ELR (cell line): Measurements from ENCODE around the gene ACOXL.
A peak's percentile ranks its signal among the peaks of the same experiment; 100 is the strongest.
"Not testable (repeated sequence)": the region's sequence is repeated elsewhere in the genome, so short reads cannot be mapped to it uniquely, and the experiment has no call there.

ENCODE experiments used
- DNase-seq: peaks from one replicate; pipeline ENCODE4 v3.0.0-alpha.2; 2015; ENCODE audit warnings: low read depth

ACOXL gene

GRCh38 chr2:110855841-110856240, 123.5 kb downstream of the ACOXL start:
- not testable (repeated sequence) for DNase-seq

DNA sequence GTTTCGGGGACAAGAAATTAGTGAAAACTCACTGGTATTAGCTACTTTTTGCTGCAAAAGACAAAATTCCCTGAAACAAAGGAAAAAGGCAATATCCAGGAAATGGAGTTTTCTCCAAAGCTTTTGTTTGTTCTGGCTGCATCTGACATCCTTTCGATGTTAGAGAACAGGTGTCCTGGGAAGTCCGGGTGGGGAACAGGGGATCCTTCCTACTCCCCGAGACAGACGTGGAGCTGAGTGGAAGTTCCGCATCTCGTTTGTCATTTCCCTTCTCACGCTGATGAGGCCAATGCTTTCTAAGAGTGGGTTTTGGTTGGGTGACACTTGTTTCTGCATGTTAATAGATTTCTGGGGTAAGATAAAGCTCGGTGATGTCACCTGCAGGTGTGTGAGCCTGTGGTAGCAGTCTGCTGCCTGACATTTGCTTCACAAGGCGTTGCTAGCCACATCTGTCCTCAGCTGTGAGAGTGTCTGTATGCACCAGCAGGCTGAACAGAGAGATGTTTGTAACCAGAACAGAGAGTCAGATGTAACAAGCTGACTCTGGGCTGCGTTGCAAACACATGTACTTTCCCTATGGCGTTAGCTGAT, 125.9 kb downstream of the ACOXL start:
- no peak for DNase-seq

- no peak for DNase-seq
Observed at GRCh38 chr2:110858993-110859701, 126.8 kb downstream of the ACOXL start.

DNA sequence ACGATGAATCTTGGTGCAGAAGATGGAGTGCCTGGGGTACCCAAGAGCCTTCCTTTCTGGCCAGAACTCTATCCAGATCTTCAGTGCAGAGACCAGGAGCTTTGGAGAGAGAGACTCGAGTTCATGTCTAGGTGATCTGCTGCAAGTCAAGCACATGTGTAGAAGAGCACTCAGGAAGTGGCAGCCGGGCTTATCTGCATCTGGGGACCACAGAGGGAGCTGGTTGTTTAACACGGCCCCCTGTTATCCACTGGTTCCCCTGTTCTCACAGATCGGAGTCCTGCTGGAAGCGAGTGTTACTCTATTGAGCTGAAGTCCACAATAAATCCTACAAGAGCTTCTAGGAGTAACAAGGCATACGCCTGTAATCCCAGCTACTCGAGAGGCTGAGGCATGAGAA, 128.3 kb downstream of the ACOXL start:
- DNase-seq = no peak

DNA sequence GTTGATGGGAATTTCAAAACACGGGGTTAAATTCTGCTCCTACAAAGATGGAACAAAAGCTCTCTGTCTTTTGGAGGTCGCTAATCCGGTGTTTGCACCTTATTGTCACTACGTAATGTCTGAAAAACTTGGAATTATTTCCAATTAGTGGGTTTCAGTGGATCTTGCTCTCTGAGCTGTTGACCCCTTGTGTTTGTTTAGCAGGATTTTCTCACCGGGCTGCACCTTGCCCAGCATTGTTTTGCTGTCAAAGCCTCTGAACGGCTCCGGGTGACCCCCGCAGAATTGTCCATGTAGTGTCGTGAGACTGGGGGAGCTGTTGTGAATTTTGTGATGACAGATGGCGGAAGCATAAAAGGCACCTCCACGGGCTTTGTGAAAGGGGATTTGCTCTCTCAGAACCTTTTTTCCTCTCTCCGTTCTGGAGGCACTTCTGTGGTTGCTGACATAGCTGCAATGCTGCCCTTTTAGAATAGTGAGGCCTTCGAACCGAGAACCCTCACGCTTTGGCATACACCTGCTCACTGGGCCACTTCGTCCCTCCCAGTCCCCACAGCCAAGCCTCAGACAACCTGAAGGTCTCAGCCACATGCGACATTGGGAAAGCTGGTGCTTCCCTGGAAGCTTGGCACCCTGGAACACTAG, 129.4 kb downstream of the ACOXL start:
- no peak for DNase-seq

- DNase-seq = no peak
Observed at GRCh38 chr2:110863726-110864125, 131.4 kb downstream of the ACOXL start.

DNA sequence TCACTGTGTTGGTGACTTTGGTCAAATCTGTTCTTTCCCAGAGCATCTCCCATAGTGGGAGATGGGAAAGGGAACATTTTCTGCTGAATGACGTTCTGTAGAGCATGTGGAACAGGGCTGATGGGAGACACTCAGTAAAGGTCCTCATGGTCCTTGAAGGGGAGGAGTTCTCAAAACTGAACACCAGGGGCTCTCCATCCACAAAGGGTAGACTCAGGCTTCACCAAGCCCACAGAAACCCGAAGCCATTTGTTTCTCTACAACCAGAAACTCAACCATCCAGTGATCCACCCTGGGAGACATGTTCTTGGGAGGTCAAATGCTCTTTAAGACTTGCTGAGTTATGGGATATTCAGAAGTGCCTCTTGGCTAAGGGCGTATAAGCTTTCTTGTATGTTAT, 131.8 kb downstream of the ACOXL start:
- DNase-seq = no peak

- no peak for DNase-seq
Observed at GRCh38 chr2:110864731-110865130, 132.4 kb downstream of the ACOXL start.

DNA sequence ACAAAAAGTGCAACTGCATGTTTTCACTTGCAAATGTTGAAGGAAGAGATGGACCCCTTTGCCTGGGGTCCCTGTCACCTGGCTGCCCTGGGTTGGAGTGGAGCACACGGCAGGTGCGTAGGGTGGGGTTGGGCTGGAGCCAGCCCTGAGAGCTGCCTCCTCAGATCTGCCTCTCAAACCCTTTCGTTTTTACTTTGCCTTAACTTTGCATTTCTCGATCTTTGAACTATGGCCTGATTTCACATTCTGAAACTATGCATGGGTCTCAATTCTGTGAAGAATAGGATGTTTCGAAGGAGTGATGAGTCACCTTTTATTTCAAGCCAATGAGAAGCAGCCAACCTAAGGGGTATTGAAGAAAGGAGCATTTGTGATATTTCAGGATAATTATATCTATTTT, 132.8 kb downstream of the ACOXL start:
- peak; percentile 30 for DNase-seq

GRCh38 chr2:110866045-110866444, 133.7 kb downstream of the ACOXL start:
- no peak for DNase-seq

GRCh38 chr2:110866466-110866865, 134.1 kb downstream of the ACOXL start:
- no peak for DNase-seq

GRCh38 chr2:110867078-110867477, 134.7 kb downstream of the ACOXL start:
- DNase-seq = no peak

DNA sequence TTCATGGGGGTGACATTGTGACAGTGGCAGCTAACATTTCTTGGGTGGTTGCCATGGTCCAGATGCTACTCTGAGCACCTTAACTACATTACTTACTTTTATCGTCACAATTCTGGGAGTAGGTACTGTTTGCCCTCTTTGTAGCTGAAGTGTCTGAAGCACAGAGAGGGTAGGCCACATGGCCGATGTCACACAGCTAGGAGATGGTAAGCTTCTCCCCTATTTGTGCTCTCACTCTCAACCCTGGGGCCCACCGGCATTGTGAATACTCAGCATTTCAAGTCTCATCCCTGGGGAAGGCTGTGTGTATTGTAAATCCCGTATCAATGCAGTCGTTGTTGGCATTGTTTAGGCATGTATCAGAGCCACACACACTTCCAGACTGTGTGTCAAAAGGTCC, 136.6 kb downstream of the ACOXL start:
- no peak for DNase-seq

DNA sequence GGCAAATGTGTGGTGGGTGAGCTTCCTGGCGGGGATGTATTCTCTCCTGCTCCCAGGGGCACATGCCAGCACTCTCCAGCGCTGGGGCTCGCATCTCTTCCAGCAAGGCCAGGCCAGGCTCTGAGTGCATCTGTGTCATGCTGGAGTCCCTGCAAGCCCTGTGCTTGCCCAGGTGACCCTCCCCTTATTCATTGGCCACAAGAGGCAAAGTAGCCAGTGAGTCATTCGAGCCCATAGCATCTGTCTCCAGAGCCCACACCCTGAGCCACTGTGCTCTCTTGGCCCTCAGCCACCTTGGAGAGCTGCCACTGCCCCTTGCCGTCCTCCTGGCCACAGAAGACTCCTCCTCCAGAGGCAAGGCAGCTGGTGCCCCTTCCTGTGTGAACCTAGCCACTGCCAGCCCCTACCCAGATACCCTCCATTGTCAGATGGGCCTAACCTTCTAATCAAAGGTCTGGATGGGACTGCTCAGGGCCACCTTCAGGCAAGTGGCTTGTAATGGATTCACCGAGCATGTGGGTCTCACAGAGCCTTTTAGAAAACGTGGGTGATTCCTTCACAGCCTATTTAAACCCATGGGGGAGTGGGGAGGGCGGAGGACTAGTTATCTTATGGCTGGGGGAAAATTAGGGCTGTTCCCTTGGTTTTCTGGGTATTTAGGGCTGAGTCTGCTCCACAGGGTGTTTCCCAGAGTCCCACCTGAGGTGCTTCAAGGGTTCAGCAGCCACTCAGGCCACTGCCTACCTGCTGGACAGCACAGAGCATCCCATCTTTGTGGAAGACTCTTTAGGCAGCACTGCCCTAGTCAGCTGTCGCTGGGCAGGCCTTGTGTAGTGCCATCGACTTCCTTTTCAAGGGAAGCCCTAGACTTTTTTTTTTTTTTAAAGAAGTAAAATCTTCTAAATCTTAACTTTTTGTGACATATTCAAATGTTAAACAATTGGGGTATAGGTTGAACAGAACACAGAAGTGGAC, 137.4 kb downstream of the ACOXL start:
- DNase-seq = peak; percentile 43

GRCh38 chr2:110870545-110870944, 138.2 kb downstream of the ACOXL start:
- DNase-seq = no peak

GRCh38 chr2:110871637-110872036, 139.3 kb downstream of the ACOXL start:
- DNase-seq = no peak

- DNase-seq = no peak
Observed at GRCh38 chr2:110872521-110872920, 140.1 kb downstream of the ACOXL start.

DNA sequence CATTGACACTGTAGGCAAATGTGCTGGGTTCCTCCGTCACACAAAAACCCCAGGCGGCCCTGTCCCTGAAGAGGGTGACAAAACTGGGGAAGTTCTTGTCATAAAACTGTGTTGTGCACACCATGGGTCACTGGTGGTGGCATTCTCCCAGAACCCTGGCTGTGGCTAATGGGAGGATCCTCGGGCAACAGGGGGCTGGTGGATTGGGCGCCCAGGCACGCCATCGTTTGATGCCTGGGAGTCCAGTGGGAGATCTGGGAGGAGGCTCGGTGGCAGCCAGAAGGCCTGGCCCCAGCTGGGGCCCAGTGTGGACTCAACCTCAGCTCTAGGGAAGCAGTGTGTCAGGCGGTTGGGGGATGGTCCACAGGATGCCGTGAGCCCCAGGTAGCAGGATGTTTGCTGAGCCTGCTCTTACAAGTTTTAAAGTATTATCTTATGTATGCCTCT, 140.7 kb downstream of the ACOXL start:
- DNase-seq = no peak

DNA sequence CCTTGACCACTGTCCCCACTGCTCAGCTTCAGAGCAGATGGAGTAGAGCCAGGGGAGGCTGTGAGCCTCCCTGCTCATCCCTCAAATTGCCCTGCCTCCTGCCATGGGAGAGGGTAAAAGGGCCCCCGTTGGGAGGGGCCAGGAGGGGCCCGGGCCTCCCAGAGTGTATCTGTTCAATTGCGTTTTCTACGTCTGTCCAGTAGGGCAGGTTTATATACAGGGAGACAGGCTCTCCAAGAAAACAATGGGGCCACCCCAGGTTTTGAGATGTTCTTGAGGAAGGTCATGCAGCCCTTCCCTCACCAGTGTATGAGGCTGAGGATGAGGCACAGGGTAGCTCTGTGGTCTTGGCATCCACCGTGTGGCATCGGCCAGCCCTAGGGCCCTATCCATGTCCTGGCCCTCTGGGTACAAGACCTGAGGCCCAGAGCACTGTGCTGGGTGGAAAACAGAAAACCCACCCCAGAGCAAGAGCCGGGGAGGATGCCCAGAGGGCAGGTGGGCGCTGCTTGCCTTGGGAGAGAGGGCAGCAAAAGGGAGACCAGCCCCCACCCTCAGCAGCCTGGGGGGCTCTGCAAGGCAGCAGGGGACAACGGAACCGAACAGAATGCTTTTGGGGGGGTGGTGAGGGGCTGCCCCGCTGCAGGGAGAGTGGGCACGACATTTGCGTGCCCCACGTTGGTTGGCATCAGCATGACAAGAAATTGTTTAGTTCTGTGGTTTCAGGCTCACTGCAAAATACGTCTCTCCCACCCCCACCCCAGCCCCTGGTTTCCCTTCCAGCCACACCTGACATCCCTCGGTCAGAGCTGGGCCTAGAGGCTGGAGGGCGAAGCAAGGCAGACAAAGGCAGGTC, 141.5 kb downstream of the ACOXL start:
- no peak for DNase-seq

DNA sequence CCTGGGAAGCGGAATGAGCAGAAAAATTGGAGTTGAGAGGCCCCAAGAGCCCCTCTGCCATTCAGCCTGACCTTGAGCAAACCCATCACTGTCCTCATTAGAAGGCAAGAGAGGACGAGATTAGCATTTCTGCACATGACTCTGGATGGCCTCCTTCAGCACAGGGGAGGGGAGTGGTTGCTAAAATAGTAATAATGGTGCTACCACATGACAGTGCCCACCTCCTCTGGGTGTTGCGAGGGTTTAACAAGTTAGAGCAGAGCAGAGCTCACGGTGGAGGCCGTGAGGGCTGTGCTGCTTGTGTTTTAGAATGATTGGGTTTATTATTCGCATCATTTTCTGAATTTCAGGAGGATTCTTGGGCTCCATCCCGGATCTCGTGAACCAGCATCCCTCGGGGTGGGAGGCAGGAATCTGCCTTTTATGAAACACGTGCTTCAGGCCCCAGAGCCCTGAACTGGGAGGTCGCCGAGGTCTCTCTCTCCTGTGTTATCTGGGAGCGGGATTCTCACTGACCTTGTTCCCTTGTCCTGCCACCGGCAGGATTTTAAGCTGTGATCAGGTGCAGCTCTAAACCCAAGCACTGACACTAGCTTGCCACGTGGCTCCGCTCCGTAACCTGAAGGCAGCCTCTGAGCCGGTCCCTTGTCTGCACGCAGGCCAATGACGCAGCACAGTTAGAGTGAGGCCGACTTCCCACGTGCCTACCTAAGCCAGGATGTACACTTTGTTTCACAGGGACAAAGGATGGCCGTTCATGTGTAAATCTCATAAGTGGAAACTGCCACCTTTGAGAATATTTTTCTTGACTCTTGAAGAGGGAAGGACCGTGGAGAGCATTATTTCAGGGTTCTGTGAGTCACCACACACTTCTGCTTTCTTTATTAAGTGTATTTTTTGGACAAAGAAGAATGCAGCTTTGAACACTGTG, 142.3 kb downstream of the ACOXL start:
- DNase-seq = no peak
